IMR-90 (cell line): ENCODE results near the gene ARL5C.

Experiments used
- CEBPB ChIP-seq: IDR thresholded peaks from 2 replicates; pipeline ENCODE4 v1.6.1; 2012; ENCODE audit warnings: low read depth, low read length, improper control_type of control experiment
- CTCF ChIP-seq: conservative IDR thresholded peaks from 2 replicates; pipeline ENCODE4 v1.5.1; 2012; ENCODE audit warnings: mild to moderate bottlenecking, low read depth, low read length, improper control_type of control experiment
- POLR2A ChIP-seq: IDR thresholded peaks from 2 replicates; pipeline ENCODE4 v1.6.1; 2012; ENCODE audit warnings: mild to moderate bottlenecking, low read depth, low read length
- RCOR1 ChIP-seq: IDR thresholded peaks from 2 replicates; pipeline ENCODE4 v1.6.1; 2012; ENCODE audit warnings: mild to moderate bottlenecking, low read length, improper control_type of control experiment; ENCODE audit not compliant: insufficient replicate concordance

DNA sequence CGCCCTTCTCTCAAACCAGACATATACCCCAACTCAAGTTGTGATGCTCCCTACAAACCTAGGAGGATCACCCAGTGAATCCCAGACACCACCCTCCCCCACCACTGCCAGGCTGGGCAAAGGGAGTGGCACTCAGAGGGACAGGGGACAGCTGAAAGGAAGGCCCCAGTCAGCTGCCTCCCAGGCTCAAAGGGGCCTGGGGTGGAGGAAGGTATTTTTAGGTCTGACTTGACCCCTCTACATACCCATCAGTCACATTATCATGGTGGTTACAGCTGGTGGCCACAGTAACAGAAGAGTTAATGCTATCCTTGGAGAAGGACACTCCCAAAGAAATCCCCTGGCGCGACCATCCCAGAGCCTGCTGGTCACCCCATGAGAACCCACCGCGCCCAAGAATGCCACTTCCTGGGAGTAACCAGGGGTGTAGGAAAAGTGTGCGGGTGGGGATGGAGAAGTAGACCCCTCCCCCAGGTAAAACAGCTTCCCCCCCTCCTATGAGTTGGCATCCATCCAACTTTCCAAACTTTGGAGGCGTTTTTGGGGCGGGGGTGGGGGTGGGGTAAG, 30.4 kb upstream of the ARL5C start:
- no peak for TF ChIP-seq POLR2A
- no peak for TF ChIP-seq CEBPB
- TF ChIP-seq CTCF = no peak
- TF ChIP-seq RCOR1 = no peak
